K562 (cell line): Measurements from ENCODE around the gene RASGRP1. TPM values are rescaled to one million over a fixed set of nuclear protein-coding genes. Genes with fewer than 3 reads are reported as not detected.

Source experiments
- AFF4 ChIP-seq: sonication (generic); formaldehyde crosslinking; IDR thresholded peaks from 2 replicates; pipeline ENCODE4 v1.8.0; 2023; ENCODE audit warnings: mild to moderate bottlenecking, missing genetic modification reagents
- ATF1 ChIP-seq, 2 experiments: fragments of 450-650 bp in 1 of 2; IDR thresholded peaks; 2 replicates each; pipeline ENCODE4 v1.6.1; 2016; ENCODE audit warnings: missing compliant biosample characterization in 1 of 2, missing genetic modification characterization in 1 of 2
- CCAR2 ChIP-seq: fragments of 200-400 bp; formaldehyde crosslinking; IDR thresholded peaks from 2 replicates; pipeline ENCODE4 v1.6.1; 2017; ENCODE audit warnings: mild to moderate bottlenecking, low read depth, low read length
- CREB3 ChIP-seq: fragments of 450-650 bp; conservative IDR thresholded peaks from 2 replicates; pipeline ENCODE4 v1.6.1; 2016; ENCODE audit warnings: missing genetic modification characterization, low read depth, mild to moderate bottlenecking, missing compliant biosample characterization, moderate library complexity
- E2F1 ChIP-seq: sonication (generic); formaldehyde crosslinking; IDR thresholded peaks from 2 replicates; pipeline ENCODE4 v1.8.1; 2023; ENCODE audit warnings: mild to moderate bottlenecking, missing genetic modification reagents, moderate library complexity
- GTF2F1 ChIP-seq: IDR thresholded peaks from 2 replicates; pipeline ENCODE4 v1.6.1; 2011; ENCODE audit warnings: low read depth, low read length, improper control_type of control experiment
- RCOR1 ChIP-seq, 2 experiments: IDR thresholded peaks; 2 replicates each; pipeline ENCODE4 v1.6.1; 2012; ENCODE audit warnings: low read depth in 2 of 2, low read length in 2 of 2, borderline replicate concordance in 1 of 2, improper control_type of control experiment in 1 of 2
- YY1 ChIP-seq, 3 experiments: IDR thresholded peaks; 2 replicates each; pipeline ENCODE4 v1.6.1; 2011; ENCODE audit warnings: low read length in 2 of 3, mild to moderate bottlenecking in 2 of 3, moderate library complexity in 2 of 3, borderline replicate concordance in 1 of 3, control low read depth in 1 of 3, low read depth in 1 of 3; ENCODE audit not compliant: insufficient read depth in 3 of 3, insufficient replicate concordance in 2 of 3, control insufficient read depth in 1 of 3, insufficient read length in 1 of 3; ENCODE audit errors: extremely low read depth in 1 of 3
- ZBTB11 ChIP-seq, 3 experiments: fragments of 200-800 bp in 1 of 3; fragments of 250-450 bp in 1 of 3; fragments of 450-650 bp in 1 of 3; sonication (Bioruptor Pico) in 1 of 3; sonication (Bioruptor generic) in 1 of 3; formaldehyde crosslinking in 1 of 3; IDR thresholded peaks; 2 replicates each; pipeline versions ENCODE4 v1.6.1 to v1.8.0; 2016 to 2022; ENCODE audit warnings: mild to moderate bottlenecking in 2 of 3, missing genetic modification characterization in 2 of 3, missing compliant biosample characterization in 1 of 3, moderate library complexity in 1 of 3
- ZEB2 ChIP-seq: fragments of 450-650 bp; IDR thresholded peaks from 2 replicates; pipeline ENCODE4 v1.6.1; 2016
- ZNF121 ChIP-seq: sonication (generic); formaldehyde crosslinking; conservative IDR thresholded peaks from 2 replicates; pipeline ENCODE4 v1.8.0; 2022; ENCODE audit warnings: missing genetic modification reagents
- ZNF589 ChIP-seq: fragments of 200-800 bp; sonication (Bioruptor generic); IDR thresholded peaks from 2 replicates; pipeline ENCODE4 v1.6.1; 2016; ENCODE audit warnings: low read depth, missing genetic modification characterization, missing compliant biosample characterization
- ZNF780A ChIP-seq: fragments of 250-450 bp; sonication (Bioruptor Pico); IDR thresholded peaks from 2 replicates; pipeline ENCODE4 v1.5.0; 2021; ENCODE audit warnings: mild to moderate bottlenecking
- polyA plus RNA-seq, 8 experiments: library from polyadenylated mRNA; depleted of rRNA in 4 of 8; stranded (reverse) in 5 of 8; unstranded in 3 of 8; fragments of >200 nt; fragmentation: Nextera tagmentation in 2 of 8; fragmentation: Illumina TruSeq in 1 of 8; extraction: Ambion mirVana in 2 of 8; extraction: Trizol in 1 of 8; gene quantifications; 2 replicates each; pipeline versions ENCODE4 v1.2.1 to v1.2.3, GENCODE V29; 2011 to 2014; ENCODE audit warnings: inconsistent platforms in 1 of 8, missing spikeins in 1 of 8
- total RNA-seq, 7 experiments: library from RNA; depleted of rRNA in 6 of 7; stranded (reverse); fragments of >200 nt in 6 of 7; fragmentation: Illumina TruSeq in 2 of 7; extraction: Trizol in 2 of 7; gene quantifications; 2 replicates each; pipeline versions ENCODE4 v1.2.1 to v1.2.3, GENCODE V29; 2011 to 2021; ENCODE audit warnings: low replicate concordance in 1 of 7

The RASGRP1 gene
- total and polyA plus RNA-seq, 9 of the 15 experiments (the other 6 are each of a cell fraction or from before 2014, with no cell fraction given) = 0.14 to 0.72 (median 0.31) TPM

- TF ChIP-seq ZNF121 (CRISPR knock-in tag) = no peak
- 0 out of 2 replicates have a peak, but pooled peaks have one; percentile 49 for TF ChIP-seq ZNF589 (CRISPR knock-in tag)
- TF ChIP-seq CCAR2 = no peak
- no peak for TF ChIP-seq GTF2F1
- no peak for TF ChIP-seq E2F1
- peak in 1 of 2 experiments; percentile 40; a peak in 1 of 4 replicates for TF ChIP-seq RCOR1 (IDR thresholded peaks at IDR 0.05; ENCODE audit: borderline replicate concordance in 1 of 2, low read depth in 2 of 2, low read length in 2 of 2)
- TF ChIP-seq CREB3 = peak; percentile 90
- TF ChIP-seq ZNF780A (CRISPR knock-in tag) = no peak
- no peak for TF ChIP-seq ZEB2
- TF ChIP-seq AFF4 (CRISPR knock-in tag) = no peak
- TF ChIP-seq ATF1 (CRISPR knock-in tag; IDR thresholded peaks at IDR 0.05) = no peak
- peak; percentile 78 for TF ChIP-seq ATF1 (tag; IDR thresholded peaks at IDR 0.05)
- peak in 1 of 3 experiments; percentile 73 for TF ChIP-seq YY1 (IDR thresholded peaks at IDR 0.05; ENCODE audit: borderline replicate concordance in 1 of 3, control insufficient read depth in 1 of 3, extremely low read depth in 1 of 3, insufficient read depth in 3 of 3, insufficient read length in 1 of 3, insufficient replicate concordance in 2 of 3, low read depth in 1 of 3, low read length in 2 of 3)
- TF ChIP-seq ZBTB11 (CRISPR knock-in tag; IDR thresholded peaks at IDR 0.05) = peak in 1 of 3 experiments; percentile 57; a peak in 1 of 6 replicates
These were observed 17.2 kb downstream of the RASGRP1 start (continued) for GRCh38 chr15:38547255-38547997.
